ENCODE measurements around the gene CFAP65.

The CFAP65 gene

DNA sequence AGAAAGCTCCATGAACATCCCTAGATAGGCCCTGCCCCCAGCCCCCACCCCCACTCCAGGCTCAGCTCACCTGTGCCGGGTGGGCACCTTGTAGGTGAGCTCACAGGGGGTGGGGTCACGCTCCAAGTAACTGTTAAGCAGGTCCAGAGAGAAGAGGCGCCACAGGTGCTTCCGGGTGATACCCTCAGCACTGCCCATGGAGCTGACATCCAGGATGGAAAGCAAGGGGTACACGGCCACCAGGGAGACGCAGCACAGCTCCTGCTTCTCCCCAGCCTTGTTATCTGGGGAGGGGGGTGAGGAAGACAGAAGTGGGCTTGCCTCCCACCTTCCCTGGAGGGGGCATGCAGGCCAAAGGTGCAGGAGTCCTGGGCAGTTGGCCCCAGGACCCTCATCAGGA is 21.9 kb downstream of the CFAP65 start:
- Histone ChIP-seq H3K4me2 (ENCODE audit: low read length) (no peak overlapping the region), H3K9me3 (ENCODE audit: control insufficient read depth, insufficient read depth, low read length) (no peaks in the 10 kb centered on the region), H3K79me2 (ENCODE audit: control insufficient read depth, low read length) (no peaks in the 10 kb centered on the region), H3K4me1 (ENCODE audit: control insufficient read depth, low read length) (no peaks in the 10 kb centered on the region), H3K27ac (ENCODE audit: low read depth, low read length) (no peak overlapping the region), H3K36me3 (ENCODE audit: control insufficient read depth, low read length) (no peaks in the 10 kb centered on the region), H4K20me1 (ENCODE audit: control insufficient read depth, insufficient read depth, low read depth, low read length) (no peaks in the 10 kb centered on the region), H3K9me2 (replicated peaks; ENCODE audit: control insufficient read depth, low read length) (no peaks in the 10 kb centered on the region), H3K27me3 (ENCODE audit: control insufficient read depth, low read length) (peaks cover 2% of the 10 kb centered on the region; the same call in 1 of the 2 replicates), H3K4me3 (ENCODE audit: low read length) (no peak overlapping the region), H3F3A (ENCODE audit: control insufficient read depth, insufficient read depth) (no peaks in the 10 kb centered on the region)
- TF ChIP-seq CTCF (IDR thresholded peaks at IDR 0.05; ENCODE audit: low read depth, low read length, poor library complexity, severe bottlenecking) (no peak), EZH2phosphoT487 (IDR thresholded peaks at IDR 0.05; ENCODE audit: borderline replicate concordance, low read length) (no peak)

- Histone ChIP-seq H3K79me2 (ENCODE audit: control insufficient read depth, low read length) (no peaks in the 10 kb centered on the region), H3K36me3 (ENCODE audit: control insufficient read depth, low read length) (no peaks in the 10 kb centered on the region), H3K9me2 (replicated peaks; ENCODE audit: control insufficient read depth, low read length) (no peaks in the 10 kb centered on the region), H3K4me3 (ENCODE audit: low read length) (no peak overlapping the region), H3K4me2 (ENCODE audit: low read length) (no peak overlapping the region), H3K4me1 (ENCODE audit: control insufficient read depth, low read length) (no peaks in the 10 kb centered on the region), H3K9me3 (ENCODE audit: control insufficient read depth, insufficient read depth, low read length) (no peaks in the 10 kb centered on the region), H4K20me1 (ENCODE audit: control insufficient read depth, insufficient read depth, low read depth, low read length) (no peaks in the 10 kb centered on the region), H3K27ac (ENCODE audit: low read depth, low read length) (no peak overlapping the region), H3K27me3 (ENCODE audit: control insufficient read depth, low read length) (peaks cover 2% of the 10 kb centered on the region; the same call in 1 of the 2 replicates), H3F3A (ENCODE audit: control insufficient read depth, insufficient read depth) (no peaks in the 10 kb centered on the region)
- TF ChIP-seq CTCF (IDR thresholded peaks at IDR 0.05; ENCODE audit: low read depth, low read length, poor library complexity, severe bottlenecking) (no peak), EZH2phosphoT487 (IDR thresholded peaks at IDR 0.05; ENCODE audit: borderline replicate concordance, low read length) (no peak)
Measured at GRCh38 chr2:219018726-219019125, 22.6 kb downstream of the CFAP65 start.

GRCh38 chr2:219018286-219018685 is 23.0 kb downstream of the CFAP65 start:
- Histone ChIP-seq H3K36me3 (ENCODE audit: control insufficient read depth, low read length) (no peaks in the 10 kb centered on the region), H3K4me1 (ENCODE audit: control insufficient read depth, low read length) (no peaks in the 10 kb centered on the region)
- TF ChIP-seq CTCF (IDR thresholded peaks at IDR 0.05; ENCODE audit: low read depth, low read length, poor library complexity, severe bottlenecking): no peak
- no peak for TF ChIP-seq EZH2phosphoT487 (IDR thresholded peaks at IDR 0.05; ENCODE audit: borderline replicate concordance, low read length)

More at GRCh38 chr2:219018286-219018685, 23.0 kb downstream of the CFAP65 start:
- Histone ChIP-seq H3K4me3 (ENCODE audit: low read length) (no peak overlapping the region), H3K27me3 (ENCODE audit: control insufficient read depth, low read length) (peaks cover 2% of the 10 kb centered on the region; the same call in 1 of the 2 replicates), H4K20me1 (ENCODE audit: control insufficient read depth, insufficient read depth, low read depth, low read length) (no peaks in the 10 kb centered on the region), H3K27ac (ENCODE audit: low read depth, low read length) (no peak overlapping the region), H3F3A (ENCODE audit: control insufficient read depth, insufficient read depth) (no peaks in the 10 kb centered on the region), H3K79me2 (ENCODE audit: control insufficient read depth, low read length) (no peaks in the 10 kb centered on the region), H3K9me3 (ENCODE audit: control insufficient read depth, insufficient read depth, low read length) (no peaks in the 10 kb centered on the region), H3K4me2 (ENCODE audit: low read length) (no peak overlapping the region), H3K9me2 (replicated peaks; ENCODE audit: control insufficient read depth, low read length) (no peaks in the 10 kb centered on the region)
